GM23338 (cell line): ENCODE results near the gene NR2C1. TPM values are rescaled to one million over a fixed set of nuclear protein-coding genes. Genes with fewer than 3 reads are reported as not detected.

Experiments
- ATAC-seq: fragments of 200-7000 bp; cut with Tn5 transposase; 3 replicates; pipeline ENCODE4 v1.9.1; 2020
- DNase-seq: peaks from one replicate; pipeline ENCODE4 v3.0.0-alpha.2; 2015; ENCODE audit warnings: low spot score
- H2AFZ ChIP-seq: fragments of 200-600 bp; sonication (generic); 2 replicates; pipeline ENCODE4 v1.8.0; 2016; ENCODE audit warnings: antibody characterized with exemption, mild to moderate bottlenecking, moderate library complexity
- H3F3A ChIP-seq: fragments of 200-600 bp; sonication (generic); replicated peaks from 2 replicates; pipeline ENCODE4 v1.8.0; 2017; ENCODE audit warnings: antibody characterized with exemption, mixed run types, low read depth
- H3K27ac ChIP-seq: fragments of 200-600 bp; sonication (generic); 2 replicates; pipeline ENCODE4 v1.6.1; 2016; ENCODE audit warnings: low read depth
- H3K27me3 ChIP-seq: fragments of 200-600 bp; sonication (generic); 2 replicates; pipeline ENCODE4 v1.8.0; 2016; ENCODE audit warnings: mild to moderate bottlenecking, mixed run types, moderate library complexity; ENCODE audit not compliant: insufficient read depth
- H3K36me3 ChIP-seq: fragments of 200-600 bp; sonication (generic); 2 replicates; pipeline ENCODE4 v1.8.0; 2016; ENCODE audit warnings: mild to moderate bottlenecking; ENCODE audit not compliant: insufficient read depth
- H3K4me1 ChIP-seq: fragments of 200-600 bp; sonication (generic); 2 replicates; pipeline ENCODE4 v1.8.0; 2016; ENCODE audit warnings: mild to moderate bottlenecking, moderate library complexity; ENCODE audit not compliant: insufficient read depth
- H3K4me2 ChIP-seq: fragments of 200-600 bp; sonication (generic); 2 replicates; pipeline ENCODE4 v1.7.1; 2017; ENCODE audit warnings: mixed run types
- H3K4me3 ChIP-seq: fragments of 200-600 bp; sonication (generic); 2 replicates; pipeline ENCODE4 v1.6.1; 2016; ENCODE audit warnings: mixed run types
- H3K79me2 ChIP-seq: fragments of 200-600 bp; sonication (generic); replicated peaks from 2 replicates; pipeline ENCODE4 v1.8.0; 2017; ENCODE audit warnings: mild to moderate bottlenecking; ENCODE audit not compliant: insufficient read depth
- H3K9me2 ChIP-seq: fragments of 200-600 bp; sonication (generic); 2 replicates; pipeline ENCODE4 v1.8.0; 2017; ENCODE audit not compliant: insufficient read depth
- H4K20me1 ChIP-seq: fragments of 200-600 bp; sonication (generic); replicated peaks from 2 replicates; pipeline ENCODE4 v1.8.0; 2017; ENCODE audit warnings: mild to moderate bottlenecking; ENCODE audit not compliant: insufficient read depth
- H3K27ac Mint-ChIP-seq: 2 replicates; pipeline ENCODE4 v1.8.0; 2020; ENCODE audit warnings: inconsistent platforms, mild to moderate bottlenecking, moderate library complexity, mixed read lengths
- H3K27me3 Mint-ChIP-seq: 3 replicates; pipeline ENCODE4 v1.8.0; 2022; ENCODE audit warnings: low read depth, mild to moderate bottlenecking, moderate library complexity, mixed read lengths, inconsistent platforms; ENCODE audit not compliant: insufficient read depth, poor library complexity
- H3K36me3 Mint-ChIP-seq: 3 replicates; pipeline ENCODE4 v1.8.0; 2021; ENCODE audit warnings: low read depth, mild to moderate bottlenecking, inconsistent platforms, moderate library complexity, mixed read lengths
- H3K4me1 Mint-ChIP-seq: 3 replicates; pipeline ENCODE4 v1.8.0; 2020; ENCODE audit warnings: mild to moderate bottlenecking, inconsistent platforms, mixed read lengths
- H3K4me3 Mint-ChIP-seq: 3 replicates; pipeline ENCODE4 v1.8.0; 2021; ENCODE audit warnings: moderate library complexity, mild to moderate bottlenecking, inconsistent platforms, mixed read lengths
- H3K9me3 Mint-ChIP-seq: 3 replicates; pipeline ENCODE4 v1.8.0; 2020; ENCODE audit warnings: moderate library complexity, mild to moderate bottlenecking, inconsistent platforms, mixed read lengths
- CREB1 ChIP-seq: fragments of 250-450 bp; sonication (Bioruptor Pico); IDR thresholded peaks from 2 replicates; pipeline ENCODE4 v1.5.0; 2020; ENCODE audit warnings: low read depth, mild to moderate bottlenecking, moderate library complexity
- ETS1 ChIP-seq: IDR thresholded peaks from 2 replicates; pipeline ENCODE4 v1.6.1; 2016; ENCODE audit warnings: antibody characterized with exemption
- EZH2 ChIP-seq: fragments of 200-600 bp; sonication (generic); IDR thresholded peaks from one replicate; pipeline ENCODE4 v1.8.0; 2017; ENCODE audit warnings: antibody characterized with exemption, mild to moderate bottlenecking, low read depth; ENCODE audit not compliant: unreplicated experiment
- EZH2phosphoT487 ChIP-seq: fragments of 200-600 bp; sonication (generic); IDR thresholded peaks from one replicate; pipeline ENCODE4 v1.8.1; 2018; ENCODE audit warnings: antibody characterized with exemption; ENCODE audit not compliant: unreplicated experiment
- JUNB ChIP-seq: IDR thresholded peaks from one replicate; pipeline ENCODE4 v1.6.1; 2016; ENCODE audit warnings: antibody characterized with exemption; ENCODE audit not compliant: unreplicated experiment
- NANOG ChIP-seq: IDR thresholded peaks from 2 replicates; pipeline ENCODE4 v1.6.1; 2016; ENCODE audit warnings: antibody characterized with exemption, borderline replicate concordance
- POLR2AphosphoS5 ChIP-seq: IDR thresholded peaks from 2 replicates; pipeline ENCODE4 v1.6.1; 2016; ENCODE audit warnings: antibody characterized with exemption, low read depth
- REST ChIP-seq: IDR thresholded peaks from one replicate; pipeline ENCODE4 v1.6.1; 2018; ENCODE audit warnings: antibody characterized with exemption; ENCODE audit not compliant: unreplicated experiment
- STAT1 ChIP-seq: IDR thresholded peaks from one replicate; pipeline ENCODE4 v1.6.1; 2016; ENCODE audit warnings: antibody characterized with exemption; ENCODE audit not compliant: unreplicated experiment
- ZNF114 ChIP-seq: fragments of 250-450 bp; sonication (Bioruptor Pico); IDR thresholded peaks from 2 replicates; pipeline ENCODE4 v1.5.0; 2020; ENCODE audit warnings: mild to moderate bottlenecking, moderate library complexity
- ZNF331 ChIP-seq: fragments of 250-450 bp; sonication (Bioruptor Pico); IDR thresholded peaks from 2 replicates; pipeline ENCODE4 v1.5.0; 2020; ENCODE audit warnings: low read depth, mild to moderate bottlenecking, moderate library complexity
- ZNF462 ChIP-seq: fragments of 250-450 bp; sonication (Bioruptor Pico); IDR thresholded peaks from 2 replicates; pipeline ENCODE4 v1.5.0; 2020; ENCODE audit warnings: mild to moderate bottlenecking, moderate library complexity
- polyA plus RNA-seq: library from polyadenylated mRNA; unstranded; fragments of >200 nt; fragmentation: Nextera tagmentation; extraction: Ambion mirVana; gene quantifications from 2 replicates; pipeline ENCODE4 v1.2.1, GENCODE V29; 2016
- total RNA-seq: library from RNA; depleted of rRNA; stranded (reverse); fragments of >200 nt; shearing (Covaris generic); gene quantifications from 2 replicates; pipeline ENCODE4 v1.2.3, GENCODE V29; 2014
- TF ChIP-seq, protein P1 (sequence below), 2 experiments: fragments of 200-600 bp in 1 of 2; sonication (generic) in 1 of 2; conservative IDR thresholded peaks; 2 replicates each; pipeline versions ENCODE4 v1.5.1 to v1.6.1; 2016 to 2017; ENCODE audit warnings: antibody characterized with exemption in 2 of 2, low read depth in 2 of 2, mild to moderate bottlenecking in 2 of 2, moderate library complexity in 1 of 2

Gene NR2C1
- total and polyA plus RNA-seq, 2 experiments from 2014 or later: 41.1 to 45.3 TPM

DNA sequence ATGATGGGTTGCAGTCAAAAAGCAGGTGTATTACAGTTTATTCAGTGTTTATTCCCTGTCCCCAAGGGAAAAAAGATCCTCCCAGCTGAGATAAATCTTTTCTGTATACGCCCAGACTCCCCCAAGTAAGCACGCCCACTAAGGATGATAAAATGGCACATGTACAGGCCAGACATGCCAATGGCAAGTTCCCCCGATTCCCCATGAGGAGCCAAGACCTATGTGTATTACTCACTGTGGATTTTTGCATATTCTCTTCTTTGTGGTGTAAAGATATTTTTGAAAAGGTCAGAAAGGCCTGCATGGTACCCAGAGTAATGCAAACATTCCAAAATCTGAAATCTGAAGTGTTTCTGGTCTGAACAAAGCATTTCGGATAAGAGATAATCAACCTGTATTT is 22.2 kb downstream of the NR2C1 start:
- H3K27ac Mint-ChIP-seq: no peak overlapping the region
- H3K36me3 Mint-ChIP-seq: peaks cover 56% of the 10 kb centered on the region
- Histone ChIP-seq H3F3A (no peaks in the 10 kb centered on the region), H3K4me3 (no peak overlapping the region), H3K4me2 (no peak overlapping the region), H3K36me3 (peaks cover 23% of the 10 kb centered on the region; the same call in 1 of the 2 replicates), H3K4me1 (no peaks in the 10 kb centered on the region), H2AFZ (no peak overlapping the region), H3K9me2 (no peaks in the 10 kb centered on the region), H3K27ac (no peak overlapping the region), H3K27me3 (no peaks in the 10 kb centered on the region), H4K20me1 (no peaks in the 10 kb centered on the region; the same call in none of the 2 replicates), H3K79me2 (0 out of 2 replicates have a peak, but pooled peaks cover 4% of the 10 kb centered on the region)
- no peak for ATAC-seq
- TF ChIP-seq EZH2phosphoT487 (no peak), ZNF331 (no peak), EZH2 (no peak), STAT1 (no peak), REST (no peak), CREB1 (CRISPR knock-in tag) (no peak), ETS1 (no peak), ZNF114 (CRISPR knock-in tag) (no peak), POLR2AphosphoS5 (no peak), JUNB (no peak), NANOG (no peak), ZNF462 (CRISPR knock-in tag) (no peak)
- TF ChIP-seq, protein P1, sequence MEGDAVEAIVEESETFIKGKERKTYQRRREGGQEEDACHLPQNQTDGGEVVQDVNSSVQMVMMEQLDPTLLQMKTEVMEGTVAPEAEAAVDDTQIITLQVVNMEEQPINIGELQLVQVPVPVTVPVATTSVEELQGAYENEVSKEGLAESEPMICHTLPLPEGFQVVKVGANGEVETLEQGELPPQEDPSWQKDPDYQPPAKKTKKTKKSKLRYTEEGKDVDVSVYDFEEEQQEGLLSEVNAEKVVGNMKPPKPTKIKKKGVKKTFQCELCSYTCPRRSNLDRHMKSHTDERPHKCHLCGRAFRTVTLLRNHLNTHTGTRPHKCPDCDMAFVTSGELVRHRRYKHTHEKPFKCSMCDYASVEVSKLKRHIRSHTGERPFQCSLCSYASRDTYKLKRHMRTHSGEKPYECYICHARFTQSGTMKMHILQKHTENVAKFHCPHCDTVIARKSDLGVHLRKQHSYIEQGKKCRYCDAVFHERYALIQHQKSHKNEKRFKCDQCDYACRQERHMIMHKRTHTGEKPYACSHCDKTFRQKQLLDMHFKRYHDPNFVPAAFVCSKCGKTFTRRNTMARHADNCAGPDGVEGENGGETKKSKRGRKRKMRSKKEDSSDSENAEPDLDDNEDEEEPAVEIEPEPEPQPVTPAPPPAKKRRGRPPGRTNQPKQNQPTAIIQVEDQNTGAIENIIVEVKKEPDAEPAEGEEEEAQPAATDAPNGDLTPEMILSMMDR (conservative IDR thresholded peaks at IDR 0.05; ENCODE audit: low read depth in 2 of 2): no peak
- no peak for DNase-seq
- no peaks in the 10 kb centered on the region for H3K9me3 Mint-ChIP-seq
- H3K4me1 Mint-ChIP-seq: no peaks in the 10 kb centered on the region
- H3K27me3 Mint-ChIP-seq: no peaks in the 10 kb centered on the region
- no peak overlapping the region for H3K4me3 Mint-ChIP-seq
